HepG2 (cell line): Measurements from ENCODE around the gene TMCC1. TPM values are rescaled to one million over a fixed set of nuclear protein-coding genes. Genes with fewer than 3 reads are reported as not detected.

ENCODE experiments used
- ARNTL ChIP-seq: sonication (generic); formaldehyde crosslinking; IDR thresholded peaks from 2 replicates; pipeline ENCODE4 v1.4.0; 2020; ENCODE audit warnings: mild to moderate bottlenecking, missing genetic modification reagents
- FOSL1 ChIP-seq: sonication (generic); formaldehyde crosslinking; IDR thresholded peaks from 2 replicates; pipeline ENCODE4 v1.9.0; 2021; ENCODE audit warnings: missing genetic modification reagents, borderline replicate concordance
- FOXC1 ChIP-seq: sonication (generic); formaldehyde crosslinking; IDR thresholded peaks from 2 replicates; pipeline ENCODE4 v1.8.0; 2022; ENCODE audit warnings: mild to moderate bottlenecking, missing genetic modification reagents, borderline replicate concordance
- FOXK1 ChIP-seq: sonication (generic); formaldehyde crosslinking; IDR thresholded peaks from 2 replicates; pipeline ENCODE4 v1.4.0; 2020; ENCODE audit warnings: low read depth, missing genetic modification reagents, borderline replicate concordance
- GATAD1 ChIP-seq: IDR thresholded peaks from 2 replicates; pipeline ENCODE4 v1.6.1; 2016; ENCODE audit warnings: missing genetic modification reagents, missing compliant biosample characterization
- HIVEP1 ChIP-seq: sonication (generic); formaldehyde crosslinking; IDR thresholded peaks from 2 replicates; pipeline ENCODE4 v1.4.0; 2020; ENCODE audit warnings: mild to moderate bottlenecking, missing genetic modification reagents
- HNRNPH1 ChIP-seq: fragments of 200-400 bp; formaldehyde crosslinking; optimal IDR thresholded peaks from 2 replicates; pipeline ENCODE3; 2017; ENCODE audit warnings: mild to moderate bottlenecking, low read depth, low read length
- MED1 ChIP-seq: sonication (generic); formaldehyde crosslinking; IDR thresholded peaks from 2 replicates; pipeline ENCODE4 v1.4.0; 2020; ENCODE audit warnings: missing genetic modification reagents
- MYC ChIP-seq: sonication (generic); formaldehyde crosslinking; IDR thresholded peaks from 2 replicates; pipeline ENCODE4 v1.9.0; 2021; ENCODE audit warnings: missing genetic modification reagents, borderline replicate concordance
- NCOA5 ChIP-seq: sonication (generic); formaldehyde crosslinking; IDR thresholded peaks from 2 replicates; pipeline ENCODE4 v1.4.0; 2020; ENCODE audit warnings: missing genetic modification reagents
- RAD21 ChIP-seq: fragments of 450-650 bp; formaldehyde crosslinking; IDR thresholded peaks from 2 replicates; pipeline ENCODE4 v1.5.0; 2020; ENCODE audit warnings: mild to moderate bottlenecking
- RARA ChIP-seq: IDR thresholded peaks from 2 replicates; pipeline ENCODE4 v1.6.1; 2016; ENCODE audit warnings: missing genetic modification reagents, missing compliant biosample characterization
- SATB2 ChIP-seq: sonication (generic); formaldehyde crosslinking; IDR thresholded peaks from 2 replicates; pipeline ENCODE4 v1.5.0; 2020; ENCODE audit warnings: missing genetic modification reagents
- ZNF234 ChIP-seq: sonication (generic); formaldehyde crosslinking; conservative IDR thresholded peaks from 2 replicates; pipeline ENCODE4 v1.5.1; 2020; ENCODE audit warnings: mild to moderate bottlenecking, missing genetic modification reagents
- ZNF33A ChIP-seq: sonication (generic); formaldehyde crosslinking; IDR thresholded peaks from 2 replicates; pipeline ENCODE4 v1.5.1; 2020; ENCODE audit warnings: missing genetic modification reagents, mild to moderate bottlenecking, moderate library complexity, borderline replicate concordance
- ZNF629 ChIP-seq: sonication (generic); formaldehyde crosslinking; conservative IDR thresholded peaks from 2 replicates; pipeline ENCODE4 v1.5.0; 2020; ENCODE audit warnings: missing genetic modification reagents
- ZNF816 ChIP-seq: sonication (generic); formaldehyde crosslinking; IDR thresholded peaks from 2 replicates; pipeline ENCODE4 v1.8.0; 2022; ENCODE audit warnings: missing genetic modification reagents, mild to moderate bottlenecking, borderline replicate concordance
- polyA plus RNA-seq, 8 experiments: library from polyadenylated mRNA; depleted of rRNA in 3 of 8; stranded (reverse) in 7 of 8; unstranded in 1 of 8; fragments of >200 nt; fragmentation: Illumina TruSeq in 4 of 8; extraction: Trizol in 4 of 8; gene quantifications; 2 replicates each; pipeline versions ENCODE4 v1.2.1 to v1.2.3, GENCODE V29; 2011 to 2016; ENCODE audit warnings: low read depth in 4 of 8, missing spikeins in 1 of 8, mixed read lengths in 1 of 8; ENCODE audit not compliant: insufficient read depth in 1 of 8
- total RNA-seq, 5 experiments: library from RNA; depleted of rRNA; stranded (reverse); fragments of >200 nt; fragmentation: Illumina TruSeq; extraction: Trizol; gene quantifications; 2 replicates each; pipeline ENCODE4 v1.2.3, GENCODE V29; 2016; ENCODE audit warnings: low read depth in 1 of 5
- TF ChIP-seq, protein P1 (sequence below): sonication (generic); formaldehyde crosslinking; IDR thresholded peaks from 2 replicates; pipeline ENCODE4 v1.4.0; 2020; ENCODE audit warnings: missing genetic modification reagents, borderline replicate concordance
- TF ChIP-seq, protein P2 (sequence below): sonication (generic); formaldehyde crosslinking; IDR thresholded peaks from 2 replicates; pipeline ENCODE4 v1.4.0; 2020; ENCODE audit warnings: missing genetic modification reagents

TMCC1 gene
- total and polyA plus RNA-seq, 2 of the 13 experiments (the other 11 are each of a cell fraction or from before 2014, with no cell fraction given), result 12.1 to 264 TPM

DNA sequence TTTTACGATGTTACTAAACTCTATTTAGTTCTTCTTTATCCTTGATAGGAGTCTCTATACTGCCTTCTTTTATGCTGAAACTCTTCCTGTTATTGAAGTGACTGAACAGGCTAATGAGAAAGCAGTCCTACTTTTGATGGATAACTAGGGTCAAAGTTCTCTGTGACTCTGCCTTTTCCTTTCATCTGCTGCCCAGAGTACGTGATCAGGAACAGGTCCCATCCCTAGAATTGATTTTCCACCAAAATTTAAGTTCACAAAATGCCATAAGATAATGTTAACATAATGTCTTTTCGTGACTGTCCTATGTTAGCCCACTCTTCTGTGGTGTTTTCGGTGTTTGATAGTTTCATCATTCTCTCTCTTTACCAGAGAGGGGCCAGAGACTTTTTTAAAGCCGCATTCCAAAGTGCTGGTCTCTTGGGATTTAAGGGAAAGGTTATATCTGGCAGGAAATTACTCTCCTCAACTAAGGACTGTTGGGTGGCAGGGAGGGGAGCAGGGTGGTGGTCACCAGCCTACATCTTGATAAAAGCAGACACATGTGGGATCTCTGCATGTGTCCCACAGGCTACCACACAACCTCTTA lies 236.8 kb downstream of the TMCC1 start (continued):
- TF ChIP-seq ZNF234 (CRISPR knock-in tag), result no peak
- TF ChIP-seq FOXK1 (CRISPR knock-in tag), result 0 out of 2 replicates have a peak, but pooled peaks have one; percentile 17
- peak; percentile 43; the same call in 1 of the 2 replicates for TF ChIP-seq GATAD1
- peak; percentile 99 for TF ChIP-seq MED1 (CRISPR knock-in tag)
- no peak for TF ChIP-seq RAD21
- no peak for TF ChIP-seq ARNTL (CRISPR knock-in tag)
- TF ChIP-seq SATB2, result no peak
- TF ChIP-seq, protein P1, sequence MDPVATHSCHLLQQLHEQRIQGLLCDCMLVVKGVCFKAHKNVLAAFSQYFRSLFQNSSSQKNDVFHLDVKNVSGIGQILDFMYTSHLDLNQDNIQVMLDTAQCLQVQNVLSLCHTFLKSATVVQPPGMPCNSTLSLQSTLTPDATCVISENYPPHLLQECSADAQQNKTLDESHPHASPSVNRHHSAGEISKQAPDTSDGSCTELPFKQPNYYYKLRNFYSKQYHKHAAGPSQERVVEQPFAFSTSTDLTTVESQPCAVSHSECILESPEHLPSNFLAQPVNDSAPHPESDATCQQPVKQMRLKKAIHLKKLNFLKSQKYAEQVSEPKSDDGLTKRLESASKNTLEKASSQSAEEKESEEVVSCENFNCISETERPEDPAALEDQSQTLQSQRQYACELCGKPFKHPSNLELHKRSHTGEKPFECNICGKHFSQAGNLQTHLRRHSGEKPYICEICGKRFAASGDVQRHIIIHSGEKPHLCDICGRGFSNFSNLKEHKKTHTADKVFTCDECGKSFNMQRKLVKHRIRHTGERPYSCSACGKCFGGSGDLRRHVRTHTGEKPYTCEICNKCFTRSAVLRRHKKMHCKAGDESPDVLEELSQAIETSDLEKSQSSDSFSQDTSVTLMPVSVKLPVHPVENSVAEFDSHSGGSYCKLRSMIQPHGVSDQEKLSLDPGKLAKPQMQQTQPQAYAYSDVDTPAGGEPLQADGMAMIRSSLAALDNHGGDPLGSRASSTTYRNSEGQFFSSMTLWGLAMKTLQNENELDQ (CRISPR knock-in tag), result no peak
- TF ChIP-seq RARA (CRISPR knock-in tag), result peak; percentile 74
- TF ChIP-seq FOSL1 (CRISPR knock-in tag), result no peak
- TF ChIP-seq FOXC1 (CRISPR knock-in tag), result no peak
- peak; percentile 21; the same call in 1 of the 2 replicates for TF ChIP-seq ZNF629
- no peak for TF ChIP-seq HIVEP1 (CRISPR knock-in tag)
- TF ChIP-seq MYC (CRISPR knock-in tag), result no peak
- TF ChIP-seq ZNF33A (CRISPR knock-in tag), result no peak
- TF ChIP-seq, protein P2, sequence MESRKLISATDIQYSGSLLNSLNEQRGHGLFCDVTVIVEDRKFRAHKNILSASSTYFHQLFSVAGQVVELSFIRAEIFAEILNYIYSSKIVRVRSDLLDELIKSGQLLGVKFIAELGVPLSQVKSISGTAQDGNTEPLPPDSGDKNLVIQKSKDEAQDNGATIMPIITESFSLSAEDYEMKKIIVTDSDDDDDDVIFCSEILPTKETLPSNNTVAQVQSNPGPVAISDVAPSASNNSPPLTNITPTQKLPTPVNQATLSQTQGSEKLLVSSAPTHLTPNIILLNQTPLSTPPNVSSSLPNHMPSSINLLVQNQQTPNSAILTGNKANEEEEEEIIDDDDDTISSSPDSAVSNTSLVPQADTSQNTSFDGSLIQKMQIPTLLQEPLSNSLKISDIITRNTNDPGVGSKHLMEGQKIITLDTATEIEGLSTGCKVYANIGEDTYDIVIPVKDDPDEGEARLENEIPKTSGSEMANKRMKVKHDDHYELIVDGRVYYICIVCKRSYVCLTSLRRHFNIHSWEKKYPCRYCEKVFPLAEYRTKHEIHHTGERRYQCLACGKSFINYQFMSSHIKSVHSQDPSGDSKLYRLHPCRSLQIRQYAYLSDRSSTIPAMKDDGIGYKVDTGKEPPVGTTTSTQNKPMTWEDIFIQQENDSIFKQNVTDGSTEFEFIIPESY (CRISPR knock-in tag), result no peak
- TF ChIP-seq HNRNPH1, result no peak
- TF ChIP-seq NCOA5 (CRISPR knock-in tag), result no peak
- no peak for TF ChIP-seq ZNF816 (CRISPR knock-in tag)
